GM13976 (cell line): ENCODE results near the gene SF1.
A peak's percentile ranks its signal among the peaks of the same experiment; 100 is the strongest.

ENCODE experiments used
- DNase-seq: peaks from one replicate; pipeline ENCODE4 v3.0.0; 2012; ENCODE audit warnings: low spot score
- CTCF ChIP-seq: IDR thresholded peaks from 2 replicates; pipeline ENCODE4 v1.5.1; 2012; ENCODE audit warnings: borderline replicate concordance, mild to moderate bottlenecking; ENCODE audit not compliant: insufficient read depth; ENCODE audit errors: extremely low read depth, missing control alignments, control extremely low read depth
- in situ Hi-C: fragments of 300-500 bp; cut with MboI; formaldehyde crosslinking; loops from one replicate; pipeline ENCODE4 v1.12.0; 2022; ENCODE audit warnings: low sequenced_read_pairs, mixed read lengths, inconsistent platforms; ENCODE audit not compliant: unreplicated experiment

The SF1 gene

GRCh38 chr11:64718780-64719124, 59.6 kb downstream of the SF1 start:
- DNase-seq = no peak
- TF ChIP-seq CTCF = no peak
- in situ Hi-C loops = no loop called here

- DNase-seq = no peak
- in situ Hi-C loops = no loop called here
- TF ChIP-seq CTCF = no peak
Measured at GRCh38 chr11:64718084-64718779, 60.1 kb downstream of the SF1 start.

- DNase-seq = peak; percentile 26
- no peak for TF ChIP-seq CTCF
- in situ Hi-C loops = no loop called here
Measured at GRCh38 chr11:64717268-64717578, 61.1 kb downstream of the SF1 start.

GRCh38 chr11:64716473-64717267, 61.7 kb downstream of the SF1 start:
- DNase-seq = no peak
- no peak for TF ChIP-seq CTCF
- in situ Hi-C loops = no loop called here

GRCh38 chr11:64715756-64716472, 62.4 kb downstream of the SF1 start:
- TF ChIP-seq CTCF = no peak
- DNase-seq = no peak
- in situ Hi-C loops = no loop called here

- DNase-seq = no peak
- TF ChIP-seq CTCF = no peak
- in situ Hi-C loops = no loop called here
Measured at GRCh38 chr11:64715110-64715509, 63.2 kb downstream of the SF1 start.
